ENCODE results near the gene B4GALT3. TPM values are rescaled to one million over a fixed set of nuclear protein-coding genes. Genes with fewer than 3 reads are reported as not detected.

The B4GALT3 gene
- total and polyA plus RNA-seq, 2 donors (not counting 1 experiment from before 2014, with no cell fraction given), result 17.8 to 18.7 TPM

- Histone ChIP-seq H3K27me3 (ENCODE audit: control insufficient read depth, insufficient read depth, low read length) (no peaks in the 10 kb centered on the region), H3K36me3 (ENCODE audit: control insufficient read depth, insufficient read depth, low read length) (peaks cover 34% of the 10 kb centered on the region), H2AFZ (ENCODE audit: low read length) (no peak overlapping the region), H3K4me1 (ENCODE audit: control insufficient read depth, extremely low read depth, insufficient read depth, low read length) (peaks cover 10% of the 10 kb centered on the region), H3K79me2 (ENCODE audit: control insufficient read depth, insufficient read depth, low read length) (peaks cover 32% of the 10 kb centered on the region), H3K4me3 (replicated peaks in 1 of 4; ENCODE audit: control extremely low read depth in 1 of 4, insufficient read depth in 1 of 4, low read depth in 3 of 4, low read length in 4 of 4) (no peak overlapping the region), H3K9ac (ENCODE audit: insufficient read depth, low read length) (no peak overlapping the region), H4K20me1 (ENCODE audit: control insufficient read depth, extremely low read depth, insufficient read depth, low read length) (no peaks in the 10 kb centered on the region), H3K9me3 (ENCODE audit: control insufficient read depth, insufficient read depth, low read depth, low read length) (no peaks in the 10 kb centered on the region), H3K27ac (ENCODE audit: insufficient read depth, low read length) (no peak overlapping the region), H3K4me2 (ENCODE audit: extremely low read depth, insufficient read depth, low read length) (no peak overlapping the region)
- DNase-seq (ENCODE audit: low read depth in 2 of 2), result no peak
- TF ChIP-seq, protein P1, sequence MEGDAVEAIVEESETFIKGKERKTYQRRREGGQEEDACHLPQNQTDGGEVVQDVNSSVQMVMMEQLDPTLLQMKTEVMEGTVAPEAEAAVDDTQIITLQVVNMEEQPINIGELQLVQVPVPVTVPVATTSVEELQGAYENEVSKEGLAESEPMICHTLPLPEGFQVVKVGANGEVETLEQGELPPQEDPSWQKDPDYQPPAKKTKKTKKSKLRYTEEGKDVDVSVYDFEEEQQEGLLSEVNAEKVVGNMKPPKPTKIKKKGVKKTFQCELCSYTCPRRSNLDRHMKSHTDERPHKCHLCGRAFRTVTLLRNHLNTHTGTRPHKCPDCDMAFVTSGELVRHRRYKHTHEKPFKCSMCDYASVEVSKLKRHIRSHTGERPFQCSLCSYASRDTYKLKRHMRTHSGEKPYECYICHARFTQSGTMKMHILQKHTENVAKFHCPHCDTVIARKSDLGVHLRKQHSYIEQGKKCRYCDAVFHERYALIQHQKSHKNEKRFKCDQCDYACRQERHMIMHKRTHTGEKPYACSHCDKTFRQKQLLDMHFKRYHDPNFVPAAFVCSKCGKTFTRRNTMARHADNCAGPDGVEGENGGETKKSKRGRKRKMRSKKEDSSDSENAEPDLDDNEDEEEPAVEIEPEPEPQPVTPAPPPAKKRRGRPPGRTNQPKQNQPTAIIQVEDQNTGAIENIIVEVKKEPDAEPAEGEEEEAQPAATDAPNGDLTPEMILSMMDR (conservative IDR thresholded peaks at IDR 0.05 in 1 of 2, IDR thresholded peaks at IDR 0.05 in 1 of 2; ENCODE audit: low read depth in 1 of 2, low read length in 2 of 2), result no peak
- TF ChIP-seq EZH2 (IDR thresholded peaks at IDR 0.05; ENCODE audit: low read length, missing control alignments), result no peak
These were observed 55.5 kb downstream of the B4GALT3 start for GRCh38 chr1:161121834-161122233.

Other genes with a start within 250 kb of the B4GALT3 start
- gene ITLN2, start 222.7 kb downstream of the B4GALT3 start, total RNA-seq, result not detected in 2 replicates
- not detected in 2 replicates for gene ITLN2, start 222.7 kb downstream of the B4GALT3 start, polyA plus RNA-seq
- 0.66 and 2.1 TPM in 2 replicates for gene F11R, start 156.4 kb downstream of the B4GALT3 start, total RNA-seq
- gene F11R, start 156.4 kb downstream of the B4GALT3 start, polyA plus RNA-seq, result 0.50 and 1.5 TPM in 2 replicates
- gene TSTD1, start 138.5 kb downstream of the B4GALT3 start, total RNA-seq, result 0.66 and 0.77 TPM in 2 replicates
- gene TSTD1, start 138.5 kb downstream of the B4GALT3 start, polyA plus RNA-seq, result 0.24 and 7.5 TPM in 2 replicates
- 71.7 and 80.1 TPM in 2 replicates for gene USF1, start 131.5 kb downstream of the B4GALT3 start, total RNA-seq
- 23.9 and 25.0 TPM in 2 replicates for gene USF1, start 131.5 kb downstream of the B4GALT3 start, polyA plus RNA-seq
- not detected in 2 replicates for gene ARHGAP30, start 107.6 kb downstream of the B4GALT3 start, total RNA-seq
- 0.01 TPM in 1 of 2 replicates, not detected in the other for gene ARHGAP30, start 107.6 kb downstream of the B4GALT3 start, polyA plus RNA-seq
- gene NECTIN4, start 87.9 kb downstream of the B4GALT3 start, total RNA-seq, result under 0.01 and 0.33 TPM in 2 replicates
- gene NECTIN4, start 87.9 kb downstream of the B4GALT3 start, polyA plus RNA-seq, result 0.07 and 0.16 TPM in 2 replicates
- 0.77 and 3.0 TPM in 2 replicates for gene KLHDC9, start 79.1 kb downstream of the B4GALT3 start, total RNA-seq
- gene KLHDC9, start 79.1 kb downstream of the B4GALT3 start, polyA plus RNA-seq, result 0.95 and 1.5 TPM in 2 replicates
- gene PFDN2, start 59.5 kb downstream of the B4GALT3 start, total RNA-seq, result 39.6 and 45.5 TPM in 2 replicates
- 145 and 188 TPM in 2 replicates for gene PFDN2, start 59.5 kb downstream of the B4GALT3 start, polyA plus RNA-seq
- gene NIT1, start 59.4 kb downstream of the B4GALT3 start, total RNA-seq, result 24.7 and 30.6 TPM in 2 replicates
- gene NIT1, start 59.4 kb downstream of the B4GALT3 start, polyA plus RNA-seq, result 42.6 and 83.1 TPM in 2 replicates
- gene DEDD, start 44.8 kb downstream of the B4GALT3 start, total RNA-seq, result 15.4 and 21.6 TPM in 2 replicates
- 40.0 and 40.3 TPM in 2 replicates for gene DEDD, start 44.8 kb downstream of the B4GALT3 start, polyA plus RNA-seq
- 87.0 and 95.8 TPM in 2 replicates for gene UFC1, start 23.5 kb downstream of the B4GALT3 start, total RNA-seq
- 154 and 168 TPM in 2 replicates for gene UFC1, start 23.5 kb downstream of the B4GALT3 start, polyA plus RNA-seq
- 7.7 and 10.2 TPM in 2 replicates for gene USP21, start 18.0 kb downstream of the B4GALT3 start, total RNA-seq
- gene USP21, start 18.0 kb downstream of the B4GALT3 start, polyA plus RNA-seq, result 11.7 and 13.6 TPM in 2 replicates
- 9.2 and 12.2 TPM in 2 replicates for gene PPOX, start 11.1 kb downstream of the B4GALT3 start, total RNA-seq
- gene PPOX, start 11.1 kb downstream of the B4GALT3 start, polyA plus RNA-seq, result 5.6 and 6.0 TPM in 2 replicates
- gene ADAMTS4, start 21.5 kb upstream of the B4GALT3 start, total RNA-seq, result 0.51 and 1.3 TPM in 2 replicates
- gene ADAMTS4, start 21.5 kb upstream of the B4GALT3 start, polyA plus RNA-seq, result 0.75 and 1.0 TPM in 2 replicates
- 142 and 194 TPM in 2 replicates for gene NDUFS2, start 24.9 kb upstream of the B4GALT3 start, total RNA-seq
- 135 and 141 TPM in 2 replicates for gene NDUFS2, start 24.9 kb upstream of the B4GALT3 start, polyA plus RNA-seq
- gene FCER1G, start 37.8 kb upstream of the B4GALT3 start, total RNA-seq, result not detected in 2 replicates
- gene FCER1G, start 37.8 kb upstream of the B4GALT3 start, polyA plus RNA-seq, result 0.21 and 0.85 TPM in 2 replicates
- not detected in 2 replicates for gene APOA2, start 46.1 kb upstream of the B4GALT3 start, total RNA-seq
- not detected in 2 replicates for gene APOA2, start 46.1 kb upstream of the B4GALT3 start, polyA plus RNA-seq
- gene TOMM40L, start 48.6 kb upstream of the B4GALT3 start, total RNA-seq, result 9.2 and 11.7 TPM in 2 replicates
- gene TOMM40L, start 48.6 kb upstream of the B4GALT3 start, polyA plus RNA-seq, result 11.1 and 12.0 TPM in 2 replicates
- not detected in 2 replicates for gene NR1I3, start 60.7 kb upstream of the B4GALT3 start, total RNA-seq
- gene NR1I3, start 60.7 kb upstream of the B4GALT3 start, polyA plus RNA-seq, result not detected in 2 replicates
- not detected in 2 replicates for gene PCP4L1, start 81.2 kb upstream of the B4GALT3 start, total RNA-seq
- not detected in 2 replicates for gene PCP4L1, start 81.2 kb upstream of the B4GALT3 start, polyA plus RNA-seq
- gene MPZ, start 132.5 kb upstream of the B4GALT3 start, total RNA-seq, result 0.51 and 0.99 TPM in 2 replicates
- 1.1 and 1.9 TPM in 2 replicates for gene MPZ, start 132.5 kb upstream of the B4GALT3 start, polyA plus RNA-seq
- 13.4 and 24.8 TPM in 2 replicates for gene SDHC, start 136.9 kb upstream of the B4GALT3 start, total RNA-seq
- gene SDHC, start 136.9 kb upstream of the B4GALT3 start, polyA plus RNA-seq, result 484 and 512 TPM in 2 replicates
- not detected in 2 replicates for gene CFAP126, start 190.4 kb upstream of the B4GALT3 start, total RNA-seq
- not detected in 2 replicates for gene CFAP126, start 190.4 kb upstream of the B4GALT3 start, polyA plus RNA-seq

All from fibroblast of lung (primary cell).